HPDE6-E6E7 (cell line): ENCODE measurements around the gene RHOB.

Source experiments
- DNase-seq: peaks from one replicate; pipeline ENCODE4 v3.0.0; 2011; ENCODE audit warnings: missing footprints; ENCODE audit errors: extremely low spot score

Gene RHOB

GRCh38 chr2:20473128-20473527 is 26.3 kb downstream of the RHOB start:
- DNase-seq = no peak

GRCh38 chr2:20474757-20475566 is 28.1 kb downstream of the RHOB start:
- no peak for DNase-seq

GRCh38 chr2:20475567-20475952 is 28.7 kb downstream of the RHOB start:
- no peak for DNase-seq

- DNase-seq = no peak
Observed at GRCh38 chr2:20476481-20476880, 29.6 kb downstream of the RHOB start.

GRCh38 chr2:20476950-20477349 is 30.1 kb downstream of the RHOB start:
- DNase-seq = no peak

GRCh38 chr2:20478961-20479360 is 32.1 kb downstream of the RHOB start:
- DNase-seq = no peak

GRCh38 chr2:20479835-20480234 is 33.0 kb downstream of the RHOB start:
- no peak for DNase-seq

- no peak for DNase-seq
Observed at GRCh38 chr2:20480913-20481312, 34.0 kb downstream of the RHOB start.

GRCh38 chr2:20481798-20482405 is 35.0 kb downstream of the RHOB start:
- no peak for DNase-seq

- no peak for DNase-seq
Observed at GRCh38 chr2:20482725-20483124, 35.9 kb downstream of the RHOB start.

GRCh38 chr2:20483194-20483895 is 36.5 kb downstream of the RHOB start:
- DNase-seq = no peak

GRCh38 chr2:20484034-20484617 is 37.3 kb downstream of the RHOB start:
- DNase-seq = no peak

GRCh38 chr2:20484810-20485611 is 38.1 kb downstream of the RHOB start:
- no peak for DNase-seq

- DNase-seq = no peak
Observed at GRCh38 chr2:20485612-20486388, 38.9 kb downstream of the RHOB start.

GRCh38 chr2:20486571-20486970 is 39.7 kb downstream of the RHOB start:
- DNase-seq = no peak

- DNase-seq = no peak
Observed at GRCh38 chr2:20487030-20487391, 40.1 kb downstream of the RHOB start.

GRCh38 chr2:20487392-20488174 is 40.7 kb downstream of the RHOB start:
- DNase-seq = no peak

GRCh38 chr2:20488201-20488641 is 41.3 kb downstream of the RHOB start:
- no peak for DNase-seq

- DNase-seq = no peak
Observed at GRCh38 chr2:20488782-20489181, 41.9 kb downstream of the RHOB start.
